HG03575 (cell line): ENCODE results near the gene EFHC1.
A peak's percentile ranks its signal among the peaks of the same experiment; 100 is the strongest.

Experiments
- ATAC-seq: cut with Tn5 transposase; IDR thresholded peaks from one replicate; pipeline ENCODE4 v1.9.1; 2021; ENCODE audit not compliant: unreplicated experiment, insufficient number of reproducible peaks, low FRiP score; ENCODE audit errors: extremely low read depth

The EFHC1 gene

DNA sequence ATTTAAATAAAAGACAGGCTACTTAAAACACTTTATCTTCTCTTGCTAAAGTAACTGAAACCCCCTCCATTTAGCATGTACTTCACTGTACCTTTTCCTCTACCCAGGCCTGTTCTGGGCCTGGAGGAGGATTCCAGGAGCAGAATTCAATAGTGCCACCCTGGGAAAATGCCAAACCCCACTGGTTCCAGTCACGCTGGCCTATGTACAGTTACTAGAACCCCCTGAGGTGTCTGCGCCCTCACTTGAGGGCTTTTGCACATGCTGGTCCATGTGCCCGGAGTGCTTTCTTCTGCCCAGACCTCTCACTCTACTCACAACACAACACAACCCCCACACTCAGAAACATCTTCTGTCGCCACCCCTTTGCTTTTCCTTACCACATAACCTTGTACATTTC is 111.3 kb downstream of the EFHC1 start:
- no peak for ATAC-seq

DNA sequence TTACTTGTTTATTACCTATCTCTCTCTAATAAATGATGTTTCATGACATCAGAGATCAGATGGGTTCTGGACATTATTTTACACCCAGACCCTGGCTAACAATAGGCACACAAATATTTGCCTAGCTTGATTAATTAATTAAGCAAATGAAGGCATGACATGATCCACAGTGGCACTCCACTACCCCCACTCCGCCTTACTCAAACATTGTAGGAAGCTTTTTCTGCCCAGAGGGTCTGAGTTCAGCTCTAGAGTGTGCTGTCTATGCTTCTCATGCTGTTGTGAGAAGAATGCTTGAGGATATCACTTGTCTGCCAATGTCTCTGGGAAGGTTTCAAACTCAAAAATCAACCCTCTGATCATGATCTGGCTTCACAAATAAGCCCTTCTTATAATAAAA is 111.7 kb downstream of the EFHC1 start:
- no peak for ATAC-seq

DNA sequence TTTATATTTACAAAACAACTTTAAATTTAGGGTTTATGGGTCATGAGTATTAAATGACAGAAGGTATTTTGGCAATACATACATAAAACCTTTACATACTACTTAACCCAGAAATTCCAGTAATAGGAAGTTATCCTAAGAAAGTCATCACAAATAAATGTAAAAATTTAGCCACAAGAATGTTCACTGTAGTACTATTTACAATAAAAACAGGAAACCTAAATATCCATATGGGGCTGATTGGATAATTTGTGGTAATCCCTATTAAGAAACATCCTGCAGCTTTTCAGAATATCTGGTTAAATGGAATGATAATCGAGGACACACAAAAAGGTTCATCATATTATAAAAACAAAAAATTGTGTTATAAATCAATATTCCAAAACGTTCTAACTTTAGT is 112.3 kb downstream of the EFHC1 start:
- ATAC-seq = no peak

DNA sequence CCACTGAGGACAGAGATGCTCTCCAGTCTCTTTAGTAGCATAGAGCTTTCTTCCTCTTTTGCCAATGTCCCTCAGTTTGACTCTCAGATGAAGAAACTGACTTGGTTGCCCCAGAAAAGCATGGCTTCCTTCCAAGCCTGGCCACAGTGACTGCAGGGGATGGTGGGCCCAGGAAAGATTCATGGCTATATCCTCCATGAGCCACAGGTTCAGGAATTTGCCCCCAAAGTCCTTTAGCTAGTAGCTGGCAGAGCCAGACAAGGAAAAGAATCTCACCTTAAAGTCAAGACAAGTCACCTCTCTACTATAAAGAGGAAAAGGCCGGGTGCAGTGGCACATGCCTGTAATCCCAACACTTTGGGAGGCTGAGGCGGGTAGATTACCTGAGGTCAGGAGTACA is 113.3 kb downstream of the EFHC1 start:
- ATAC-seq = no peak

DNA sequence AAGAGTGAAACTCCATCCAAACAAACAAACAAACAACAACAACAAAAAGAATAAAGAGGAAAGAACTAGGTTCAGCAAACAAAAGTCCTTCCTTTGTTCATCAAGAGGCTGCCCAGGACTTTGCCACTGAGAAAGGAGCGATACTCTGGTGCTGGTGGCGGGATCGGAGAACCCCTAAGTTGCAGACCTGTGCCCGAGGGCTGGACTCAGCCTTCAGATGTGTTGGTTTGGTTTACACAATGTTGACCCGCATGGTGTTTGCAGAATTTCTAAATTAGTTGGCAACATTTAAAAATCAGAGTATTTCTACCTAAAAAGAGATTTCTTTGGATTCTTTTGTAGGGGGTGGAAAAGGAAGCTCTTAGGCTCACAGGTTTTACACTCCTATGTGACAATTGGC is 114.2 kb downstream of the EFHC1 start:
- no peak for ATAC-seq

DNA sequence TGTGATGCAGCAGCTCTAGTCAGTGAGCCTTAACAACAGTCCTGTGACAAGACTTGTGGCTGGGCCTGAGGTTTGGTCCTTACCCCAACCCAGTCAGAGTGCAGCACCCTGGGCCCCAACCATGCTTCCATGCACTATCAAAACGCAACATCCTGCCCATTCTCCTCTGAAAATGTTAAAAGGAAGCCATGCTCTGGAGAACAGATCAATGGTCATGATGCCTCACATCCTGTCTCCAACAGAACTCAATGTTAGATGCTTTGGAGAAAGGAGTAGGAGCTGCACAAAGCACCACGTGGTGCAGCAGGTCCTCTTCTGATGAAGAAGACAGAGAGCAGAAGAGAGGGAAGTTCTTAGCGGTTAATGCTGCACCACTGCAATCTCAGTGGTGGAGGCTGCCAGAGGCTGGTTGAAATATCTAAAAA is 114.8 kb downstream of the EFHC1 start:
- ATAC-seq = no peak

DNA sequence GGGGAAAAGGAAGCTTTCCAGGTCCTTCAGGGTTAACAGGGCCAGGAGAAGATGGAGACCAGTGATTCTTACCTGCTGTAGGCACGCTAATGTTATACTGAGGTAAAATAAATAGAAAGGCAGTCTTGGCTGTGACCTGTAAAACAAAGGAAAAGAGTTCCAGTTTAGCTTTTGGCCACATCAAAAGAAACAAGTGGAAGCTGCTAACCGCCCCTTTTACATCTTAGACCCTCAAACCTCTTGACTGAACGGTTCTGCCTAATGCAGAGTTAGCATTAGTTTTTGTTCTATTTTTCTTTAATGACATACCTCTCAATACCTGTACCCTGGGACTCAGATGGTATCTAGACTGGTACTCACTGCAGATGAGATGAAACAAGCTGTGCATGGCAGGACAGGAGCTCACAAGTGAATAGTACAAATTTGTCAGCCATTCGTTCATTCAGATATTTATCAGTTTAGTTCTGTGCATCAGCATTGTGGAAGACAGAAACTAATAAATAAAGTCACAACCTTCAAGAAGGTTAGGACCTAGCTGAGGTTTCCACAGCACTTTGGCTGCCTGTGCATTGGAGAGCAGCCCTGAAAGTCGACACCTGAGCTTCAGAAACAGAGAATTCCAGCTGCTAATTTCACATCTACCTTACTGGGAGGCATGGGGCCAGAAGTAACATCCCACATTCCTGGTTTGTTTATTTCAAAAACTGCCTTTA is 115.7 kb downstream of the EFHC1 start:
- no peak for ATAC-seq

DNA sequence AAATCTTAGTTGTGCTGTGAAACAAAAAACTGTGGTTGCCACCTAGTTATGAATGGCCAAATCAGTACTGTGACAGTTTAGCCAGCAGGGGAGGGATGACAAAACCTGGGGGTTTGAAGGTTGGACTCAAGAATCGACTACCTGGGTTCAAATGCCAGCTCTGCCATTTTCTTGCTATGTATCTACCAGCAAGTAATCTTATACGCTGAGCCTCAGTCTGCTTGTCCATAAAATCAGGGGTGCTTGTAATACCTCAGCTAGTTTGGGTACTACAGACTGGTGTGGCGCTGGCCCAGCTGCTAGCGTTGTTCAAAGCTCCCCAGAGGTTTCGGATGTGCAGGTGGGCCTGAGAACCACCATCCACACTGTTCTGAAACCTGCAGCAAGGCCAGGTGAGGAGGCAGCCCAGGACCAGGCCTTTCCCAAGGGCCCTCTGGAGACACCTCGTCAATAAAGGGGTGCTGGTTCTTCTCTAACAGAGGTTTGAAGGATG is 116.3 kb downstream of the EFHC1 start:
- no peak for ATAC-seq

DNA sequence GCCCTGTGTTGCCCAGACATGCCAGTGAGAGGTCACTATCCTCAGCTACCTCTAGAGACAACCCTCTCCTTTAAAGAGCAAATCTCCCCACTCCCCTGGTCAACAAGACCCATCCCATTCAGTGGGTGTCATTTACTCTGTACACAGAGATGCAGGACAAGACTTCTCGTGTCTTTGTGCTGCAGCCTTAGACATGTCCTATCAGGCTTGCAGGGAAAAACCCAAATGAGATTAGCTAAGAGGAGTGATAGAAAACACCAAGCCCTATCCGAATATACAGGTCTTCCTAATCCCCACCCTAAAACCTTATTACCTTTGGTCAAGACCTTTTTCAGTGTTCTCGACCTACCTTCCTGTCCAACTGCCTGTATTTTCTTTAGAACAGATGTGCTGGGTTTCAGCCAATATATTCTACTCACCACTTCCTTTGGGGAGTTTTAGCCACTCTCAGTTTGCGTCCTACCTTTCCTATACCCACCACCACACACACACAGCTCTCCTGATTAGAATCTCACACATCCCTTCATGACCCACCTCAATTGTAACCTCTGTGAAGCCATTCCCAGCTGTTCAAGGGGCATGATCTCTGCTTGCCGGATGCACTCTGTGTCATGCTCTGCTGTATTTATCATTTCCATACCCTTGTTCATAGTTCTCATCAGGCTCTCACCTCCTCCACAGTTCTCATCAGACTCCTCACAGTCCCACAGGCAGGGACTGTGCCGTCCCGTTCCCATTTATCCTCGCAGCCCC is 117.0 kb downstream of the EFHC1 start:
- peak; percentile 59 for ATAC-seq

DNA sequence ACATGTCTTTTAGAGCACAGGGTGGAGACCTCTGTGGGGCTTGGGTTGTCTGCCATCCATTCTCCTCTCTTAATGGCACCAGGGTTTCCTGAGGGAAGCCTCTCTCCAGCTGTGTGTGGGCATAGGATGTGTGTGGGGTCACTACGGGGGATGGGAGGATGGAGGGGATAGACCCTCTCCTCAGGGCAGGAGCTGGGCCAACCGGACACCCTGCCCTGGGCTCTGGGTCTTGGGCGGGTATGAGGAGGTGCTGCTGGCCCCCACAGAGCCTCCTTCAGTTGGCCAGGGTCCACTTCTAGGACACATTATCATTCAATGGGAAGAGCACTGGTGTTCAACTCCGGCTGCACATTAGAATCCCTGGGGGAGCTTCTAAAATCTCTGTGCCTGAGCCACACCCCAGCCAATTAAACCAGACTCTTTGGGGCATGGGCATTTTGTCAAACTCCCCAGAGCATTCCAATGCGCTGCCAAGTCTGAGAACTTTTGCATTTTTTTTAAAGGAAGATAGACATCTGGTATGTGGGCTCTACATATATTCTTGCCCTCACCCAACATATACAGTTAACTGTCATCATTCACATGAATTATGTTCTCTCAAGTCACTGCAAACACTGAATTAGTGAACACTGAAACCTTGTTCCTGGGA is 118.2 kb downstream of the EFHC1 start:
- no peak for ATAC-seq

DNA sequence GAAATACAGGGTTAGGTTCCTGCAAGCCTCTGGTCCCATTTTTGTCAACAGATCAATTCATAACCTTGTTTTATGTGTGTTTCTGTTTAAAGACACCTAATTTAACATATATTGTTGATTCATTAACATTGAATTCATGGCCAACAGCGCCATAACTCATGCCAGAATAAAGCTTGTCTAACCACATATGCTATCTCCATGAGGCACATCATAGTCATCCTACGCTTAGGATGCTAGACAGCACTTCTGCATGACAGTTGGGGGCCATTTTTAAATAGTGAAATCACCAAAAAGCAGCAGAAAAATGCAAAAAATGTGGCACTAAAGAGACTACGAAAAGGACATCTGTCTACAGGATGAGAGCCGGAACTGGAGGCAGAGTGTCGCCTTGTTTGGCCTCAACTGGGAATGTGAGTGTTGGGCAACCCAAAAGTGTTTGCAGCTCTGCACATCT is 118.8 kb downstream of the EFHC1 start:
- no peak for ATAC-seq

DNA sequence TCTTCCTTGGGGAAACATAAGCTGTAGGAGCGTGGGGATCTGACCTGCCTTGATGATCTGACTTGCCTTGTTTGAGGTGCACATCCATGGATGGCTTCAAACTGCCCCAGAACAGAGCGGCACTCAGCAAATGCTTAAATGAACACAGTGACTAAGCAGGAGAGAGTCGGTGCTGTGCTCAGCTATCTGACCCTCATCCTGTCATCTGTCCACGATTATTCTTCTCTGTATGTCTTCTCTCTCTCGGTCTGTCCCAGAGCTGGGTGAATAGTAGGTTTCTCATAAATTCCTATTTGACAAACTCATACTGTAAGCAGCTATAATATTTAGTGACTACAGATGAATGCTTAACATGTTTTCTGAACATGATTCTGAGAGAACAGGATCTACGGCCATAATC is 119.5 kb downstream of the EFHC1 start:
- ATAC-seq = no peak

DNA sequence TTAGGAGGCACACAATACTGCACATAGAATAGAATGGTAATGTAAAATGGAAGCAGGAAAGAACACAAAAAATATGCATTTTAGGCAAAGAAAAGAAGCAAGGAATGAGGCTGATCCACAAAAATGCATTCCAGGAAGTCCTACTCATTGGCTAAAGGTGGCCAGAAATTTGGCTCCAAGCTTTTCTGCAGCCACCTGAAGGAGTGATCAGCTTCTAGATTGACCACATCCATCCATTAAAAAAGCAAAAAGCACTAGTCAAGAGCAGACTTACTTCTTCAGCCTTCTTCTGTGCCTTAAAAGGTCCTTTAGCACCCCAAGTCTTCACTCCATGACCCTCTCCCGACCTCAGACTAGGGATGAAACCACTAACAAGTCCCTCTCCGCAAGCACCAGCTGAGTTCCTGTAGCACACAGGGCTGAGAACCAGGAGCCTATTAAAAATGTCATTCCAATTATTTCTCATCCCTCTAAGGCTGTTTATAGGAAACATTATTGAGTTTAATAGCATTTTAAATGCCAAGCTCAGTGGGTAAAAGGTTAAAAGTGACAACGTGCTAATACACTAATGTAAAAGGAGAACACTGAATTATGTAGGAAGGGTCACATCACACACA is 120.3 kb downstream of the EFHC1 start:
- no peak for ATAC-seq

DNA sequence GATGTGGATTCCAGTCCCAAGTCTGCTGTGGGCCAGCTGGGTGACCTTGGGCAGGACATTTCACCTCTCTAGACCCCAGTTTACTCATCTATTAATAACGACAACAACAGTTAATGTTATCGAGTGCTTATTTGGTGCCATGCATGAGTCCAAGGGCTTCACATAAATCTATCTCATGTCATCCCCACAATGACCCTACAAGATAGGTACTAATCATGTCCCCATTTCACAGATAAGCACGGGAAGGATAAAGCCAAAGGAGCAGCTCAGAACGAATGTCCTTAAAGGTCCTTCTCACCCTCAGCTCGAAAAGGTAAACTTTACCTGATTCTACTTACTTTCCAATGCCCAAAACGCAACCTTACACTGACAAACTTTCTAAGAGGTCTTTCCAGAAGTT is 121.0 kb downstream of the EFHC1 start:
- ATAC-seq = no peak

DNA sequence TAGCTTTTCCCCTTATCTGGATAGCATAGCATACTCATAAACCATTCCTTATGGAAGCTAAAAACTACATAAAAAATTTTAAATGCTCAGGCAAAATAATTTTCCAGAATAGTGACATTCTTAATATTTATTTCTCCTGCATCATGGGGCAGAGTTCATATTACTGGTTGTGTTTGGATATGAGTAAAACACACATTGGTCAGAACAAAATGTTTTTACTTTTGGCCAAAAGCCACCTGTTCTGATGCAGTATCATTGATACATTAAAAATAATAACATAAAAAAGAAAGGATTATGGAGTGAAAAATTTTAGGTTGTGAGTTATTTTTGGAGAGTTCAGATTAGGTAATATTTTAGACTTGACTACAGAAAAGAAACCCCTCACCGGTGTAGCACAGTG is 123.1 kb downstream of the EFHC1 start:
- ATAC-seq = no peak

DNA sequence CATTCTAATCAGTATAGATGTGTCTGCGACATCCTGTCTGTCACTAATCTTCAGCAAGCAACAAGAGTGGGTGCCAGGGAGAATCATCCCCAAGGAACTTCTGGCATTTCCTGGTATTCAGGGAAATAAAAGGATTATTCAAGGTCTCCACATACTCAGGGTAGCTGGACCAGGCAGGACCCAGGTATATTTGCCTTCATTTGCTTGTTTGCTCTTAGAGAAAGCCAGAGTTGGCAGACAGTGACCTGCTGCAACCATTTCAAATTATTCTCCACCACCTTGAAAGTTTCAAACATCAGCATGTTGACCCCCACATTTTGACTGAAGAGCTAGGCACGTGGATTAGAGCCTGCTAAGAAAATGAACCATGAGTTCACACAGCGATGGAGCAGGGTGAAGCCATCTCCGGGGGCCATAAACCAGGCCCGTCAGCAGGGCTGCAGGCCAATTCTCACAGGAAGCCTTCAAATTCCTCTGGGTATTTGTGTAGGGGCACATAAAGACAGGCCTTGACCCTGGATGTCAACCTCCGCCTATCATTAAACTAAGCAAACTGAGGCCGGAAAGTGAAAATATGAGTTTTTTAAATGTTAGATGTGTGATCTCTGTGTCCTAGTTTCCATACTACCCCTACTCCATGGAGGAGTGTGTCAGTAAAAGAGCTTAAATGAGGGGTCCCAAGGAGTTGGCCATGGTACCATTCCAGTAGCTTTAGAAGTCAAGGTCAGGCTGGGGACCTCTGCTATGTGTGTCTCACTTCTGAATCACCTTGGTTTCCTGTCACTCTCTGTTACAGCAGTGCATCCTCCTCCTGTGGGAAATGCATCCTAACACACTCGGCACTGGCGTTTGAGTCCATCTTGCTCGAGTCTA is 123.8 kb downstream of the EFHC1 start:
- no peak for ATAC-seq

DNA sequence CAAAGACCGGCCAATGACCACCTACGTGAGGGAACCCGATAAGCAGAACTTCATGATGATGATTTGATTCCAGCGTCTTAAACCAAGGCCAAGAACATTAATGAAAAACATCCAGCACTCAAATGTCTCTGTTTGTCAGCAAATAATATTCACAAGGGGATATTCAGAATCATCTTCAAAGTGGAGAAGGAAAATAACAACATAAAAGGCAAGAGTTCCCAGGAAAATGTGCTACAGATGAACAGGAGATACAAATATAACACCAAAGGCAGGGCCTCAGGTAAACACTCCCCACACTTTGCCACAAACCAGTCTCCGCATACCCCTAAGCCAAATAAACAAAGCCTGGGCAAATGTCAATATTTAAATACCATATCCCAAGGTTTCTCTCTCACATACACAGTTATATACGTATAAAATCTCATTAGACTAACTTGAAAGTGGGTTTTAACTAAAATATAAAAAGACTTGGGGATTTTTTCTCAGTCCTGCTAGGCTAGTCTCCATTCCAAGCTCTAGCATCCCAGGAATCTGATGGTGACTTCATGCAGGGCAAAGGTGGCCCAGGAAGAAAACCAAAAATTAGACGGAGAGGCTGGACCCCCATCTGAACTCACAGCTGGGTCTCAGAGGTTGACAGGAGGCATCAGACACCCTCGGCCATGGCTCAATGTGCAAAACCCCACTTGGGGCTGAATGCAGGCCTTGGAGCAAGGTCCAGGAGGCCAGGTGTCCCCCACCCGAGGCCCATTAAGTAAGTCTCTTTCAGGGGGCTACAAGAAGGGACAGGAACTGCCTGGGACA is 124.7 kb downstream of the EFHC1 start:
- ATAC-seq = no peak
